GM10266 (cell line): ENCODE measurements around the gene MRM2.

Experiments
- DNase-seq: peaks from one replicate; pipeline ENCODE4 v3.0.0; 2012; ENCODE audit errors: extremely low spot score
- CTCF ChIP-seq: IDR thresholded peaks from 2 replicates; pipeline ENCODE4 v1.5.1; 2012; ENCODE audit warnings: mild to moderate bottlenecking, low read depth; ENCODE audit not compliant: control insufficient read depth, insufficient read depth; ENCODE audit errors: missing control alignments

MRM2 gene

GRCh38 chr7:2232766-2233520 is 9.1 kb downstream of the MRM2 start, which contains the start of gene MAD1L1:
TSS of gene MAD1L1 (minus strand) at chr7:2232945. CDS start at chr7:2230133, 2,812 bp downstream.
- no peak for TF ChIP-seq CTCF
- DNase-seq, result peak; percentile 93

DNA sequence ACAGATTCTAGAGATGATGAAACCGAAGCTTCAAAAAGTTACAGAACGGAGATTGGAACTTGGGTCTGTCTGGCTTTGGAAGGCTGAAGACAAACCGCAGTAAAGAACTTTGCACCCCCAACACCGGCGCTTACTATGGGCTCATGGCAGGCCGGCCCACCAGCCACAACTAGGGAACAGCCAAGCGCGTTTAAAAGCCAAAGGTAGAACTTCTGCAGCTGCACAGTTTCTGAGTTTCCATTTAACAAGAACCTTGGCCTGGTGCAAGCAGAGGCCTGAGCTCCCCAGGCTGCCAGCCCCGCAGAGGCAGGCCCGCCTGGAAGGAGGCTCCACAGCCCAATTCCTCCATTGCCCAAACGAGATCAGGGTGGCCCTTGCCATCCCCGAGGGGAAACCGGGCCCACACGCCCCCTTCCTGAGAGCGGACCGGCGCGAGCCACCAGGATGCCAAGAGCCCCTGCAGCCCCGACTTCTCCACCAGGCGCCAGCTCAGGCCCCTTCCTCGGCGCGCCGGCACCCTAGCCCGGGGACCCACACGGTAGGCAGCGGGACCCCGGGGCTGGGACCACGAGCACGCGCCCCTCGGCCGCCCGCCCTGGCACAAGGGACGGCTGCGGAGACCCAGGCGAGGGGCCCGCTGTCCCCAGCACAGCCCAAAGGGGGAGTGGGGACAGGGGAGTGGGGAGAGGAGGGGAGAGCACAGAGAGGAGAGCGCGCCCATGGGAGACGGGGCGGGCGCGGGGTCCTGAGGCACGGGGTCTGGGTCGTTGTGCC is 9.8 kb downstream of the MRM2 start:
- TF ChIP-seq CTCF, result no peak
- no peak for DNase-seq

DNA sequence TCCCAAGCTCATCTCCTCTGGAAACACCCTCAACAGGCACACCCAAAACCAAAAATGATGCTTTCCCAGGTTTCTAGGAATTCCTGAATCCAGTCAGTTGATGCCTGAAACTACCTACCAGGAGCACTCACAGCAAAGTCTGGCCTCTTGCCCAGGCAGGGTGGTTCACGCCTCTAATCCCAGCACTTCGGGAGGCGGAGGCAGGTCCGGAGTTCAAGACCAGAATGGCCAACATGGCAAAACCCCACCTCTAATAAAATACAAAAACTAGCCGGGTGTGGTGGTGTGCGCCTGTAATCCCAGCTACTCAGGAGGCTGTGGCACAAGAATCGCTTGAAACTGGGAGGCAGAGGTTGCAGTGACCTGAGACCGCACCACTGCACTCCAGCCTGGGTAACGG is 11.1 kb downstream of the MRM2 start:
- TF ChIP-seq CTCF, result no peak
- DNase-seq, result no peak

GRCh38 chr7:2230226-2230625 is 11.8 kb downstream of the MRM2 start:
- no peak for DNase-seq
- no peak for TF ChIP-seq CTCF

DNA sequence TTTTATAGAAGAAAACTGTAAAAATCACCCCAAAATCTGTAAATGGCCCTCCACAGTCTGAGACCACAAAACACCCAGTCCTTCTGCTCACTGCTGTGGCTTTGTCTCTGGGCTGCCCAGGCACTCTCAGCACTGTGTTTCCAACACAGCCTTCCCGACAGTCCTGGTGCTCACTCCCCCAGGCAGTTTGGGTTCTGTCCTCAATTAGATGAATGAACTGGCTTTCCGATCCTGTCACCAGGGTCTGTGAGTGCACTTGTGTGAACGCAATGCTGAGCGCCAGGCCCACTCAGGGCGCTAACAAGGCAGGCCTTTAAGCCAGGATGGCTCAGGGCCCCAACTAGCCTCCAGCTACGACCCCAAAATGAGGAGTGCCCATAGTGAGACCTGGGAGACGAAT is 12.5 kb downstream of the MRM2 start:
- no peak for TF ChIP-seq CTCF
- no peak for DNase-seq

- no peak for DNase-seq
- no peak for TF ChIP-seq CTCF
Measured at GRCh38 chr7:2228921-2229320, 13.1 kb downstream of the MRM2 start.

- no peak for TF ChIP-seq CTCF
- DNase-seq, result no peak
Measured at GRCh38 chr7:2227699-2228098, 14.3 kb downstream of the MRM2 start.
